ENCODE data around the gene DNAJB1.

Gene DNAJB1

GRCh38 chr19:14473073-14473977 lies 44.9 kb downstream of the DNAJB1 start:
- DNase-seq (ENCODE audit: low spot score) = no peak

GRCh38 chr19:14472202-14472938 lies 45.8 kb downstream of the DNAJB1 start:
- DNase-seq (ENCODE audit: low spot score) = peak; percentile 75

DNA sequence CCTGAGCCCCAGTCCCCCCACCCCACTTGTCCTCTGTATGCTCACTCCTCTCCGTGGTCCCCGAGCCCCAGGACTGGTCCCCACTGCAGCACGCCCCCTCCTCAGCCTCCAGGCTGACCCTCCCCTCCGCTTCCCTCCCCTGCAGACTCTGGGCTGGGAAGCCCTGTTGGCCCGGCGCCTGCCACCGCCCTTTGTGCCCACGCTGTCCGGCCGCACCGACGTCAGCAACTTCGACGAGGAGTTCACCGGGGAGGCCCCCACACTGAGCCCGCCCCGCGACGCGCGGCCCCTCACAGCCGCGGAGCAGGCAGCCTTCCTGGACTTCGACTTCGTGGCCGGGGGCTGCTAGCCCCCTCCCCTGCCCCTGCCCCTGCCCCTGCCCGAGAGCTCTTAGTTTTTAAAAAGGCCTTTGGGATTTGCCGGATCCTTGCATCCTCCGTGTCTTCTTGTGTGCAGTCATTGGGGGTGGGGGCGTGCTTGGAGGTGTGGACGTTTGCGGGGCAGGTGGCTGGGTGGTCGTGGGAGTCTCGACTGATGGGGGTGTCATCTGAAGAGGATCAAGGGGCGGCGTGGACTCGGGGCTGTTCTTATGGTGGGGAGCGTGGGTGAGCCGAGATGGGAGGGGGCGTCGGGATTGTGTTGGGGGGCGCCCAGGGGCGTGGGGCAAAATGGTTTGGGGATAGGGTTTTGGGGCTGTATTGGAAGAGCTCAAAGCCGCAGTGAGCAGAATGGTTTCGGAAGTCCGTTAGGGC lies 46.6 kb downstream of the DNAJB1 start:
- DNase-seq (ENCODE audit: low spot score) = no peak

DNA sequence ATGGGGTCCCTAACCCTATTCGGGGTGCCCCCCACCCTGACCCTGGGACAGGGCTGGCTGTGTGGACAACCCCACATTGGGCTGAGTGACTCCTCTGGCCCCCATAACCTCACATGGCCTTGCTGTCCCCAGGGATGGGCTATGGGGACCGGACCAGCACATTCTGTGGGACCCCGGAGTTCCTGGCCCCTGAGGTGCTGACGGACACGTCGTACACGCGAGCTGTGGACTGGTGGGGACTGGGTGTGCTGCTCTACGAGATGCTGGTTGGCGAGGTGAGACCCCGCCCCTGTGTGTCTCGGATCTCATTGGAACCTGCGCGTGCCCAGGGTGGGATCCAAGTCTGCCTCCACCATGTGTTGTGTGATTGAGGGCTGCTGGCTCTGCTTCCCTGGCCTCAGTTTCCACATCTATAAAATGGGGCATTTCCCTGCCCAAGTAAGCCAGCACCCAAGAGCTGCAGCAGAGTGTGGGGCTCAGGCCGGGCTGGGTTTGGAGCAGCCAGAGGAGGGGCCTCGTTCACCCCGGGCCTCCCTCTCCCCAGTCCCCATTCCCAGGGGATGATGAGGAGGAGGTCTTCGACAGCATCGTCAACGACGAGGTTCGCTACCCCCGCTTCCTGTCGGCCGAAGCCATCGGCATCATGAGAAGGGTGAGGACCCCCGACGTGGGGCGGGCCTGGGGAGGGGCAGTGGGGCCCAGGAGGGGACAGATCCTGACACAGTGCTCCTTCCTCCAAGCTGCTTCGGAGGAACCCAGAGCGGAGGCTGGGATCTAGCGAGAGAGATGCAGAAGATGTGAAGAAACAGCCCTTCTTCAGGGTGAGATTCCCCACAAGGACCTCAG lies 47.9 kb downstream of the DNAJB1 start:
- no peak for DNase-seq (ENCODE audit: low spot score)

DNA sequence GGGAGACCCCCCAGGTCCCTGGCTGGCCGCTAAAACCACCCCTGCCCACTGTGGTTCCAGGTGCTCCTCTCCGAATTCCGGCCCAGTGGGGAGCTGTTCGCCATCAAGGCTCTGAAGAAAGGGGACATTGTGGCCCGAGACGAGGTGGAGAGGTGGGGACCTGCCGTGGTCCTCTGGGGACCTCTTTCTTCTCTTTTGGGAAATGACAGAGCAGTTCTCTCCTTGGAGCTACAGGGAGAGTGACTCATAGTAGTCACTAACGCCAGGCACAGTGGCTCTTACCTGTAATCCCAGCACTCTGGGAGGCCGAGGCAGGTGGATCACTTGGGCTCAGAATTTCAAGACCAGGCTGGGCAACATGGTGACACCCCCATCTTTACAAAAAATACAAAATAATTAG lies 50.4 kb downstream of the DNAJB1 start:
- DNase-seq (ENCODE audit: low spot score) = no peak

DNA sequence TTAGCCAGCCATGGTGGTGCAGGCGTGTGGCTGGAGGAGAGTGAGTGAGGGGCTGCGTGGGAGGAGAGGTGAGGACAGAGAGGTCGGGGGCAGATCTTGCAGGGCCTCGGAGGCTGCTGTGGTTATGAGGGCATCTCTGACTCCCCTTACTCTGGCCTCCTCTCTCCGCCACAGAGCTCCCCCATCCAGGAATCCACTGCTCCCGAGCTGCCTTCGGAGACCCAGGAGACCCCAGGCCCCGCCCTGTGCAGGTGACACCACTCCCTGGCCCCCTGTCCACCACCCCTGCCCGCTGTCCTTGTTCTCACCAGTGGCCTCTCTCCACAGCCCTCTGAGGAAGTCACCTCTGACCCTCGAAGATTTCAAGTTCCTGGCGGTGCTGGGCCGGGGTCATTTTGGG lies 50.8 kb downstream of the DNAJB1 start:
- DNase-seq (ENCODE audit: low spot score) = no peak
